Activated CD4-positive, alpha-beta T cell treated with anti-CD3 and anti-CD28 coated beads, Interleukin-2, amount 50 U/mL, for 48 hours (primary cell): ENCODE results near the gene RPA3.

Experiments
- DNase-seq, 2 experiments: peaks; one replicate each; pipeline ENCODE4 v3.0.0-alpha.2; 2020

Gene RPA3

GRCh38 chr7:7731732-7732131 is 13.3 kb upstream of the RPA3 start:
- no peak for DNase-seq

DNA sequence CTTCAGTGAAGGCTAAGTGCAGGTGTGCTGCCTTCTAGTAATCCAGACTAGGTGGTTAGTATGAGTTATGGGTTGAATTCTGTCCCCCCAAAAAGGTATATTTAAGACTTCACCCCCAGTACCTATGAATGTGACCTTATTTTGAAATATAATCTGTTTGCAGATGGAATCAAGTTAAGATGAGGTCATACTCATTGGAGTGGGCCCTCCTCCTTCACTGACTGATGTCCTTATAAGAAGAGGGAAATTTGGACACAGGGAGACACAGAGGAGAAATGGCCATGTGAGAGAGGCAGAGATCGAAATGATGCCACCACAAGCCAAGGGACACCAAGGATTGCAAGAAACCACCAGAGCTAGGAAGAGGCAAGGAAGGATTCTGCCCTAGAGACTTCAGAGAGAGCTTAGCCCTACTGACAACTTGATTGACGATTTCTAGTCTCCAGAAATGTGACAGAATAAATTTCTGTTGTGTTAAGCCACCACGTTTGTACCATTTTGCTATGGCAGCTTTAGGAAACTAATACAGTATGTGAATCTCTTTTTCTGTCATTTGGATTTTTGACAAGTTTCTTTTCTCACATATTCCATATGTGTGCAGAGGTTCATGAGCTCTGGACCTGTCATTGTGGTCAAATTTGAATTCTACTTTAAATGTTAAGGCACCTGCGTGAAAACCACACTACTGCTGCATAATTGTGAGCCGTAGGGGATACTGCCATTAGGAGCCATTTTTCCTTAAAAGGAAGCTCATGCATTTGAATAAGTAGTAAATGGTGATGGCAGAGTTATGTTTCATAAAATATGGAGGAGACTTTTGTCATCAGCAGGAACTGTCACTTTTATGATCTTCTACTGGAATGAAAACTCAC is 2.6 kb upstream of the RPA3 start:
- DNase-seq, result no peak

- DNase-seq, result no peak
Observed at GRCh38 chr7:7720193-7720592, 1.8 kb upstream of the RPA3 start.

GRCh38 chr7:7719236-7719635 is 829 bp upstream of the RPA3 start:
- peak; percentile 23 to 39 for DNase-seq

- DNase-seq, result no peak
Observed at GRCh38 chr7:7713730-7714129, 4.7 kb downstream of the RPA3 start.

- DNase-seq, result no peak
Observed at GRCh38 chr7:7710469-7710868, 7.9 kb downstream of the RPA3 start.

- no peak for DNase-seq
Observed at GRCh38 chr7:7709291-7709690, 9.1 kb downstream of the RPA3 start.

- DNase-seq, result no peak
Observed at GRCh38 chr7:7707806-7708205, 10.6 kb downstream of the RPA3 start.

GRCh38 chr7:7707246-7707645 is 11.2 kb downstream of the RPA3 start:
- no peak for DNase-seq

DNA sequence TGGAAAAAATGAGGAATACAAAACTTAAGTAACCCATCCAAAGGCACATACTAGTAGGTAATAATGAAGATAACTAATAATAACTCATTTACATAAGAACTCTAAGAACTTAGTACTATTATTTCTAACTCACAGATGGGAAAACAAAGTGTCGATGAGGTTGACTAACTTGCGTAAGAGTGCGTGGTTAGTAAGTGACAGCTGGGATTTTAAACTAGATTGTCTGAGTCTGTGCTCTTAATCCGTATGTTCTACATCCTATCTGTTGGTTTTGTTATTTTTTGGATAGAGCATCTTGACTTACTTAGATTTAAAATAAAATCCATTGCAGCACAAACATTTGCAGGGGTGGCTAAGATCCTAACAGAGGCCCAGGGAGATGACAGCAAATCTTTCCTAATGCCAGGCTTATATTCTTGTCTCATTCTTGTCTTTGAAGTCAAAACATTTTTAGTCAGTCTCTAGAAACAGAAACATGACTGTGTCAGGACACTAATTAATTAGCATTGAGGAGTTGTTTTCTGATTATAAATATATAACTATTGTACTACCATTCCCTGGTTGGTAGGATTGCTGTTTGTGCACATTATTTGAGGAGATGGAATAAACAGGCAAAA is 11.7 kb downstream of the RPA3 start:
- no peak for DNase-seq

DNA sequence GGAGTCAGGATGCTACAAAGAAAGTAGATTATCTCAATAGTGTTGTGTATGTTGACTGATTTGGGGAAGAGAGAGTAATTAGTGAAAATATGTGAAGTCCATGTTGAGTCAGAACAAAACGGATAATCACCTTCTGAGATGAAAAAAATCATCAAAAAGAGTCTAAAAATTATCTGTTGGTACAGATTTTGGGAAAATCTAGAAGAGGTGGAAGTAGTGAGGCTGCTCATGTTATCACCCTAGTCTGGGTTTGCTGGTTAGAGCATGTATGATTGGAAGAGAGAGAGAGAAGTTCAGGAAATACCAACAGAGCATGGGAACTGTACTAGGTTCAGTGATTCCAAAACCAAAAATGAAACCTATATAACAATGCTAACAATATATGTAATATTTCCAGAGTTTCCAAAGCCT is 12.3 kb downstream of the RPA3 start:
- DNase-seq, result no peak

DNA sequence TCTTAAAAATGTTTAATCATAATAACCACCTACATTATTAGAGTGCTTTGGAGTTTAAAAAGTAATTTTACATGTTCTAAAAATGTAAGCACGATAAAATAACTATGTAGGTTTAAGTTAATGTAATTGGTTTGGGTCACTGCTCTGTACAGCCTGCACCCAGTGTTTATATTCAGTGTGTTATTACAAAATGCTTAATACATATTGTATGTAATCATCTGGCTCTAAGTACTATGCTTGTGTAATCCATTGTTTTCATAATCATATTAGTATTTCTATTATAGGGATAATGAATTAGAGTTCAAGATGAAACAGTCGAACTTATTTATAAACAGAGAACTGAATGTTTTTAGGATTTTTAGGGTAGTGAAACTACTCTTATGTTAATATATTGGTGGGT is 13.1 kb downstream of the RPA3 start:
- DNase-seq, result no peak

GRCh38 chr7:7704867-7705266 is 13.5 kb downstream of the RPA3 start:
- no peak for DNase-seq

DNA sequence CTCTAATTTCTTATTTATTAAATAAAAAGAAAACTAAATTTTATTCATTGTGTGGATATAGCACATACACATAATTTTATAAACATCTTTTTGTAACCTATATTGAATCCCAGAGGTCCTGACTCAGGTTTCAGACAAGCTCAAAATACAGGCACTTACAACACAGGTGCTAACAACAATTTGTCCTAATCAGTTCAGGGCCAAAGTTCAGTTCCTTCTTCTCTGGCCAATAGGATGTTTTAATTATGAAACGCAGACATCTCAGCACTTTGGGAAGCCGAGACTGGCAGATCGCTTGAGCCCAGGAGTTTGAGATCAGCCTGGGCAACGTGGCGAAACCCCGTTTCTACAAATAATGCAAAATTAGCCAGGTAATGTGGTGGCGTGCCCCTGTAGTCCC is 15.0 kb downstream of the RPA3 start:
- no peak for DNase-seq

DNA sequence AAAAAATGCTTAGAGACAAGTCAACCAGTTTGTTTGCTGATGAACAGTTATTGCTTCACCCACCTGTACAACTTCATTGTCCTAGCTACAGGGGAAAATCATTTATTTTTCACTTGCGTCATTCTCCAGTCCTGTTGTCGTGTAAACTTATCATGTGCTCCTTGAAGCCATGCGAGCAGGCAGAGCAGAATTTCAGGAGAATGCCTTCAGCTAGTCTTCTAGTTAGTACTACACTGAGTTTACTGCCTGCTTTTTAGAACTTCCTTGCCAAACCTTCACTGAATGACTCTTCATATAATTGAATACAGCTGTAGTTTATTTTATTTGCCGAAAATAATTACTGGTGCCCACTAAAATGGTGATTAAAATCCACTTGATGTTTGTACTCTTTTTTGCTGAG is 15.6 kb downstream of the RPA3 start:
- DNase-seq, result no peak

DNA sequence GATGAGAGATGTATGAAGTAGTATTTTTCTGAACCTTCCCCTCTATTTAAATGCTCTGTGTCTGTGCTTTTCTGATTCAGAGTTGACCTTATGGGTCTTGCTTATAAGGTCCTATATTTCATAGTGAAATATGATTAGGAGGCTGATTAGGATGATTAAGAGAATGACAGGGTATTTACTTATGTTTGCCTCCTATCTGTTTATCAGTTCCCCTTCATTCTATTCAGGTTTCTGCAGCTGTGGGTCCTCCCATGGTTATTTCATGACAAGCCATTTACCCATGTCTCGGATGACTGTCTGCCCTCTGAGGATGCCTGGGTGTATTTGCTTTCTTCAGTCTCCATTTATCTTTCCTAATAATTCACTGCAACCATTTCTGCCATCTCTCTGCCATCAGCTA is 16.9 kb downstream of the RPA3 start:
- DNase-seq, result no peak

GRCh38 chr7:7699970-7700369 is 18.4 kb downstream of the RPA3 start:
- DNase-seq, result no peak

DNA sequence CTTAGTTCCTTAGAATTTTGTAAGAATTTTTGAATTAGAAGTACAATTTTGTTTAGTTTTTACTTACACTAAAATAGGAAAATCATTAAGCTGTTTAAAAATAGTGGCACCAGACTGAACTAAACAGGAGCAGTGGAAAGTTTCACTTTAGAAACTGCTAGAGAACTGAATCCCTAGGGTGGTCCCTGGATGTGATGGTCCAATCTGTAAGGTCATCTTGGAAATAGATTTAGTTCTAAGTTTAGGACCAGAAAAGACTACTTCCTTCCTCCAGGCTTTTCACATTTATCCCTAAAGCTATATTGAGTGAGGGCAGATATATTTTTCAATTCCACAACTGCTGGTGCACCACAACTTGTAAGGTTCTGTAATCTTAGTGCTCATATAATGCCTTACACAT is 19.0 kb downstream of the RPA3 start:
- DNase-seq, result no peak

DNA sequence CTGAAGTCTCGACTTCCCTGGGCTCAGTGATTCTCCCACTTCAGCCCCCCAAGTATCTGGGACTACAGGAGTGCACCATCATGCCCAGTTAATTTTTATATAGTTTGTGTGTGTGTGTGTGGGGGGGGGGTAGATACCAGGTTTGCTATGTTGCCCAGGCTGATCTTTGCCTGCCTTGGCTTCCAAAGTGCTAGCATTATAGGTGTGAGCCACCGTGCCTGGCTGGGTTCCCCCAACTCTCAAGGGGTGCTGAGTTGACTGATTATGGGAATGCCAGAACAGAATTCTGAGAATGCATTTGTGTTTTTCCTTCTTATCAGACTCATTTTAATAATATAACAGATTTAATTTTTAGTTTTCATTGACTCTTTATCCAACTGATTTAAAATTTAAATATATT is 19.5 kb downstream of the RPA3 start:
- no peak for DNase-seq

DNA sequence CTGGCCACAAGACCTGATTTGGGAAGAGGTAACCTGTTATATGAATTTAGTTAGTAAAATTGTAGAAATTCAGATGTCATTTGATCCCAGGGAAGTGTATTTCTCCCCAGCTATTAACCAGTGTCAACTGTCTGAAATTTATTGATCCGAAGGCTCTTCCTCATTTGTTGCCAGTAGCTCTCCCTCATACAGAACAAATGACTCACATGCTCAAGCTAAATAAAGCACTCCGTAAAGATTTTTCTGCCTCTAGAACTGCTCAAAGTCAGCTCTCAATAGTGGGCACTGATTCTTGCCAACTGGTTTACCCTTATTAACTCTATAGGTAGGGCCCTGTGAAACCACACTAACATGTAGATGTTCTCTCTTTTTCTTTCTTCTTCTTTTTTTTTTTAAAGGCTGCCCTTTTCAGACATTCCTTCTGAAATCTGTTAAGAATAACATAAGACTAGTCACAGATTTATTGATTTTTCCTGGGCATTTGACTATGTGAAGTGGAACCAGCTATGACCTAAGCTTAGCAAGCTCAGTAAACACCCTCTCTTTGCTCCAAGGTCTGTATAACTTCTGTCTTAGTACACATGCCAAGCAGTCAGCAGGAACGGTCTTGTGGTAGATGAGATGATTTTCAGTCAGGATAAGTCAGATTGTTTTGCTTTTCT is 21.8 kb downstream of the RPA3 start:
- DNase-seq, result no peak

GRCh38 chr7:7695111-7695817 is 23.1 kb downstream of the RPA3 start:
- no peak for DNase-seq

DNA sequence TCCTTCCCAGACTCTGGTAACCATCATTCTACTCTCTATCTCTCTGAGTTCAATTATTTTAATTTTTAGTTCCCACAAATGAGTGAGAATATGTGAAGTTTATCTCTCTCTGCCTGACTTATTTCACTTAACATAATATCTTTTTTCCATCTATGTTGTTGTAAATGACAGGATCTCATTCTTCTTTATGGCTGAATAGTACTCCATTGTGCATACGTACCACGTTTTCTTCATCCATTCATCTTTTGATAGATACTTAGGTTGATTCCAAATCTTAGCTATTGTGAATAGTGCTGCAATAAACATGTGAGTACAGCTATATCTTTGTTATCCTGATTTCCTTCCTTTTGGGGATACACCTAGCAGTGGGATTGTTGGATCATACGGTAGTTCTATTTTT is 23.9 kb downstream of the RPA3 start:
- no peak for DNase-seq

GRCh38 chr7:7693881-7694280 is 24.5 kb downstream of the RPA3 start:
- DNase-seq, result no peak

GRCh38 chr7:7688956-7689355 is 29.5 kb downstream of the RPA3 start:
- no peak for DNase-seq
